Uterus (tissue), 2 donors: ENCODE data around the gene CXCL8.

Source experiments
- CTCF ChIP-seq, 4 experiments: fragments of 200-600 bp in 2 of 4; fragments of 450-650 bp in 2 of 4; sonication (generic) in 2 of 4; IDR thresholded peaks; one replicate each; pipeline ENCODE4 v1.5.1; 2016 to 2019; ENCODE audit warnings: antibody characterized with exemption in 4 of 4, mild to moderate bottlenecking in 2 of 4, moderate library complexity in 1 of 4
- POLR2A ChIP-seq, 2 donors: fragments of 450-650 bp; IDR thresholded peaks; one replicate each; pipeline ENCODE4 v1.6.1; 2016; ENCODE audit warnings: antibody characterized with exemption in 2 of 2, mild to moderate bottlenecking in 1 of 2, moderate library complexity in 1 of 2

DNA sequence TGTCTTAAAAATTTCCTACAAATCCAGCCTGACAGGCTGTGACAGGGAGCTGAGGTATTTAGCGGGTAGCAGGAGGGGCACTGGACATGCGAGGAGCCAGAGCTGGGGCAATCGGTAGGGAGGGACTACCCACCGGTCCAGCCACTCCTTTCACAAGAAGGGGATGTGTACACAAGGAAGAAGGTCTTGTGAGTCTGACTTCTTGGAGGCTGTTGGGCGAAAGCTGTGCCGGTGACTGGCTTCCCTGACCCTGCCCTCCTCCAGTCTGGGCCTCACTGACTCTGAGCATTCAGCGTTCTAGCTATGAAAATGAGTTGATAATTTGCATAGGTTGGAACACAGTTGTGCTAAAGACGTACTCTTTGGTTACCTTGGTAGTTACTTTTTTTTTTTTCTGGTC, 12.7 kb upstream of the CXCL8 start:
- no peak for TF ChIP-seq CTCF (IDR thresholded peaks at IDR 0.05)
- TF ChIP-seq POLR2A (IDR thresholded peaks at IDR 0.05): no peak
